Muscle layer of duodenum (tissue), 2 donors: ENCODE results near the gene RSPH9.

Experiments
- H3K27ac ChIP-seq: one replicate; pipeline ENCODE4 v1.7.0; 2013; ENCODE audit warnings: mild to moderate bottlenecking, low read length
- H3K27me3 ChIP-seq: one replicate; pipeline ENCODE4 v1.7.0; 2013; ENCODE audit warnings: low read depth, mild to moderate bottlenecking, control low read depth, low read length
- H3K36me3 ChIP-seq, 2 donors: one replicate each; pipeline ENCODE4 v1.7.0; 2013; ENCODE audit warnings: low read length in 2 of 2, control low read depth in 1 of 2, mild to moderate bottlenecking in 1 of 2; ENCODE audit not compliant: insufficient read depth in 2 of 2, control insufficient read depth in 1 of 2
- H3K4me1 ChIP-seq, 2 donors: one replicate each; pipeline ENCODE4 v1.7.0; 2013; ENCODE audit warnings: low read length in 2 of 2, mild to moderate bottlenecking in 2 of 2, control low read depth in 1 of 2, moderate library complexity in 1 of 2; ENCODE audit not compliant: insufficient read depth in 2 of 2, control insufficient read depth in 1 of 2
- H3K4me3 ChIP-seq, 2 donors: one replicate each; pipeline ENCODE4 v1.7.0; 2013; ENCODE audit warnings: low read length in 2 of 2, low read depth in 1 of 2, mild to moderate bottlenecking in 1 of 2
- H3K9me3 ChIP-seq, 2 donors: one replicate each; pipeline ENCODE4 v1.7.0; 2013; ENCODE audit warnings: low read length in 2 of 2, control low read depth in 1 of 2, mild to moderate bottlenecking in 1 of 2; ENCODE audit not compliant: control insufficient read depth in 1 of 2
- donor health status: healthy.

Gene RSPH9

GRCh38 chr6:43708860-43709653 lies 64.2 kb downstream of the RSPH9 start:
- H3K9me3 ChIP-seq = no peaks in the 10 kb centered on the region
- H3K27me3 ChIP-seq = no peaks in the 10 kb centered on the region
- H3K4me3 ChIP-seq = peak overlapping the region in 1 of 2 donors; percentile 9
- peak overlapping the region; percentile 82 for H3K27ac ChIP-seq
- H3K36me3 ChIP-seq = no peaks in the 10 kb centered on the region
- peaks cover 12 to 23% of the 10 kb centered on the region in 2 donors for H3K4me1 ChIP-seq

GRCh38 chr6:43709654-43710303 lies 64.9 kb downstream of the RSPH9 start:
- Histone ChIP-seq H3K9me3 (no peaks in the 10 kb centered on the region), H3K4me3 (peak overlapping the region in 1 of 2 donors; percentile 9), H3K36me3 (no peaks in the 10 kb centered on the region), H3K27ac (peak overlapping the region; percentile 82), H3K4me1 (peaks cover 12 to 23% of the 10 kb centered on the region in 2 donors), H3K27me3 (no peaks in the 10 kb centered on the region)

- peaks cover 12 to 18% of the 10 kb centered on the region in 2 donors for H3K4me1 ChIP-seq
- H3K4me3 ChIP-seq = no peak overlapping the region
- H3K9me3 ChIP-seq = no peaks in the 10 kb centered on the region
- H3K36me3 ChIP-seq = no peaks in the 10 kb centered on the region
- H3K27ac ChIP-seq = no peak overlapping the region
- no peaks in the 10 kb centered on the region for H3K27me3 ChIP-seq
Observed at GRCh38 chr6:43710576-43710975, 65.7 kb downstream of the RSPH9 start.

- Histone ChIP-seq H3K4me1 (peaks cover 4 to 8% of the 10 kb centered on the region in 2 donors), H3K27me3 (no peaks in the 10 kb centered on the region), H3K27ac (no peak overlapping the region), H3K9me3 (no peaks in the 10 kb centered on the region), H3K36me3 (no peaks in the 10 kb centered on the region), H3K4me3 (no peak overlapping the region)
Observed at GRCh38 chr6:43712579-43712978, 67.7 kb downstream of the RSPH9 start.

GRCh38 chr6:43713643-43714310 lies 68.9 kb downstream of the RSPH9 start:
- Histone ChIP-seq H3K36me3 (no peaks in the 10 kb centered on the region), H3K4me3 (no peak overlapping the region), H3K9me3 (no peaks in the 10 kb centered on the region), H3K27ac (no peak overlapping the region), H3K4me1 (peaks cover 4 to 8% of the 10 kb centered on the region in 2 donors), H3K27me3 (no peaks in the 10 kb centered on the region)

- no peak overlapping the region for H3K4me3 ChIP-seq
- no peak overlapping the region for H3K27ac ChIP-seq
- H3K4me1 ChIP-seq = peaks cover 3 to 4% of the 10 kb centered on the region in 2 donors
- H3K27me3 ChIP-seq = no peaks in the 10 kb centered on the region
- H3K36me3 ChIP-seq = no peaks in the 10 kb centered on the region
- H3K9me3 ChIP-seq = no peaks in the 10 kb centered on the region
Observed at GRCh38 chr6:43714311-43715055, 69.6 kb downstream of the RSPH9 start.

- Histone ChIP-seq H3K27ac (no peak overlapping the region), H3K36me3 (no peaks in the 10 kb centered on the region), H3K27me3 (no peaks in the 10 kb centered on the region), H3K4me3 (no peak overlapping the region), H3K4me1 (peaks cover 0 to 4% of the 10 kb centered on the region in 2 donors), H3K9me3 (no peaks in the 10 kb centered on the region)
Observed at GRCh38 chr6:43715056-43715788, 70.4 kb downstream of the RSPH9 start.

GRCh38 chr6:43716099-43716498 lies 71.3 kb downstream of the RSPH9 start:
- Histone ChIP-seq H3K4me1 (peaks cover 0 to 4% of the 10 kb centered on the region in 2 donors), H3K36me3 (no peaks in the 10 kb centered on the region), H3K27me3 (no peaks in the 10 kb centered on the region), H3K27ac (no peak overlapping the region), H3K4me3 (no peak overlapping the region), H3K9me3 (no peaks in the 10 kb centered on the region)

GRCh38 chr6:43717389-43717788 lies 72.6 kb downstream of the RSPH9 start:
- Histone ChIP-seq H3K27me3 (no peaks in the 10 kb centered on the region), H3K9me3 (no peaks in the 10 kb centered on the region), H3K4me3 (no peak overlapping the region), H3K4me1 (peaks cover 0 to 4% of the 10 kb centered on the region in 2 donors), H3K36me3 (no peaks in the 10 kb centered on the region), H3K27ac (no peak overlapping the region)

- H3K27me3 ChIP-seq = no peaks in the 10 kb centered on the region
- H3K27ac ChIP-seq = no peak overlapping the region
- H3K36me3 ChIP-seq = no peaks in the 10 kb centered on the region
- no peak overlapping the region for H3K4me3 ChIP-seq
- no peaks in the 10 kb centered on the region for H3K9me3 ChIP-seq
- peaks cover 0 to 4% of the 10 kb centered on the region in 2 donors for H3K4me1 ChIP-seq
Observed at GRCh38 chr6:43717822-43718221, 73.0 kb downstream of the RSPH9 start.
